ENCODE results near the gene RIC8A.
"Not testable (repeated sequence)": the region's sequence is repeated elsewhere in the genome, so short reads cannot be mapped to it uniquely, and the experiment has no call there.

RIC8A gene

DNA sequence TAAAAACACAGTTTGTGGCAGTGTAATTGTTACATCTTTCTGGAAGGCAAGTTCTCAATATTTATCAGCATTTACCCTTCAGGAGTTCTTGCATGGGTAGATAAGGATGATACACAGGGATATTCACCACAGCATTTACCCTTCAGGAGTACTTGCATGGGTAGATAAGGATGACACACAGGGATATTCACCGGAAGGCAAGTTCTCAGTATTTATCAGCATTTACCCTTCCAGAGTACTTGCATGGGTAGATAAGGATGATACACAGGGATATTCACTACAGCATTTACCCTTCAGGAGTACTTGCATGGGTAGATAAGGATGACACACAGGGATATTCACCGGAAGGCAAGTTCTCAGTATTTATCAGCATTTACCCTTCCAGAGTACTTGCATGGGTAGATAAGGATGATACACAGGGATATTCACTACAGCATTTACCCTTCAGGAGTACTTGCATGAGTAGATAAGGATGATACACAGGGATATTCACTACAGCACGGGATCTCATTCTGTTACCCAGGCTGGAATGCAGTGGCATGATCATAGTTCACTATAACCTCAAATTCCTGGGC is 13.2 kb downstream of the RIC8A start:
- DNase-seq = not testable (repeated sequence)

GRCh38 chr11:221539-221938 is 14.0 kb downstream of the RIC8A start:
- DNase-seq = no peak

- DNase-seq = no peak
These were observed 14.7 kb downstream of the RIC8A start for GRCh38 chr11:221998-222789.

DNA sequence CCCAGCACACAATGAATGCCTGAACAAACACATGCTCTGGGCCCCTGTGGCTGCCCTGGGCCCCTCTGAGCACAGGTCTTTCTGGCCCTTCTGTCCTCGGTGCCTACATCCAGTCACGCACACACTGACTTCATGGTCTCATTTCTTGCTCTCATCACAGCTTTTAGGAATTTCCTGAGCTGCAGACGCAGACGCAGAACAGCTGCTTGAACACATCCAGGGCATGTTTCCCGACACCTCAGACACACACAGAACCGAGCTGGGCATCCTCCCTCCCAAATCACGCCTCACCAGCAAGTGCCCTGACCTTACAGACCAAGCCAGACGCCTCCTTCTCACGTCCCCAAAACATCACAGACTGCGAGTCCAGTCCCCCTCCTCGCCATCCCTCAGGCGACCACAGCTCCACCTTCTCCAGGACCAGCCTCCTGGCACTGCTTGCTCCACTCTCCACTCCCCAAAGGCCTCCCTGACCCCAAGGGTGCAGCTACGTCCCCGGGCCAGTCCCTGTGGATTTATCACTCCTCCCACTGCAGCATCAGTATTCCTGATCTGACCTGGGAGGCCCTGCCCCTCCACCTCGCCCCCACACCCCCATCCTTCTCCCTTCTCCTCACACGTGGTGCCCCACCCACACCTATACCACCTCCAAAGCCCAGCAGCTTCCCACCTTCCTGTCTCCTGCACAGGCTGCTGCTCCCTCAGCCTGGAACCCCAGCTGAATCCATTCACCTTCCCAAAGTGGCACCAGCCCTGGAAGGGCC is 15.7 kb downstream of the RIC8A start:
- DNase-seq = no peak

- DNase-seq = no peak
These were observed 16.4 kb downstream of the RIC8A start for GRCh38 chr11:223884-224283.

GRCh38 chr11:224424-224823 is 16.9 kb downstream of the RIC8A start:
- no peak for DNase-seq

GRCh38 chr11:225734-226453 is 18.4 kb downstream of the RIC8A start:
- no peak for DNase-seq

- no peak for DNase-seq
These were observed 20.4 kb downstream of the RIC8A start for GRCh38 chr11:227824-228379.

DNA sequence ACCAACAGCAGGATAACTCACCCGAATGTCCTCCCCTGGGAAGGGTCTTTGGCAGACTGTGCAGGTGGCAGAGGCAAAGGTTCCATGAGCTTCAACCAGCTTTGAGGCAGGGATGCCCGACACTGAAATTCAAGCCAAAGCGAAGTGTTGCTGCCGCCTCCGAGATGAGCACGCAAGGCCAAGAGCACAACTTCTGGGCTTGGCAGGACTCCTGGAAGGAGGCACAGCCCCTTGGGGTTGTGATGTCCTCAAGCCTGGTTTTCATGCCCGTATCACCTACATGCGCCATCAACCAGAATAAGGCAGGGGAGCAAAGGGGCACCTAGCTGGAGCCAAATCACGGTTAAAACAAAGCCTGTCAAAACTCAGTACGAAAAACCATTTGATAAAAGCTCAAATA is 22.9 kb downstream of the RIC8A start:
- no peak for DNase-seq

GRCh38 chr11:232783-233565 is 25.5 kb downstream of the RIC8A start:
- no peak for DNase-seq

- DNase-seq = no peak
These were observed 27.7 kb downstream of the RIC8A start for GRCh38 chr11:235180-235579.

- DNase-seq = no peak
These were observed 28.1 kb downstream of the RIC8A start for GRCh38 chr11:235609-235996.

- peak; percentile 81 for DNase-seq
These were observed 28.7 kb downstream of the RIC8A start, which contains the start of gene SIRT3 for GRCh38 chr11:235997-236773. Gene SIRT3 (minus strand): TSS chr11:236342. CDS start chr11:236328, 14 bp downstream.

- peak; percentile 90 for DNase-seq
These were observed 29.6 kb downstream of the RIC8A start, which contains the start of gene PSMD13 for GRCh38 chr11:236774-237767. Gene PSMD13 (plus strand): TSS chr11:236976. CDS start chr11:237050, 74 bp downstream.

DNA sequence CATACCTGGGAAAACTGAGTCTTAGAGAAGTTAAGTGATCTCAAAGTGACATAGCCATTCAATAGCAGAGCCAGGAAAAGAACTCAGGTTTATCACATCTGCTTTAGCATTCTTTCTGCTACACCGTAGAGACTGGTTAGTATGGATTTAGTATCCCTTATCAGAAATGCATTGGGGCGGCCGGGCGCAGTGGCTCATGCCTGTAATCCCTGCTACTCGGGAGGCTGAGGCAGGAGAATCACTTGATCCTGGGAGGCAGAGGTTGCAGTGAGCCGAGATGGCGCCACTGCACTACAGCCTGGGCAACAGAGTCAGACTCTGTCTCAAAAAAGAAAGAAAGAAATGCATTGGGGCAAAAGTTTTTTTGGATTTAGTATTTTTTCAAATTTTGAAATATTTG is 30.8 kb downstream of the RIC8A start:
- not testable (repeated sequence) for DNase-seq

DNA sequence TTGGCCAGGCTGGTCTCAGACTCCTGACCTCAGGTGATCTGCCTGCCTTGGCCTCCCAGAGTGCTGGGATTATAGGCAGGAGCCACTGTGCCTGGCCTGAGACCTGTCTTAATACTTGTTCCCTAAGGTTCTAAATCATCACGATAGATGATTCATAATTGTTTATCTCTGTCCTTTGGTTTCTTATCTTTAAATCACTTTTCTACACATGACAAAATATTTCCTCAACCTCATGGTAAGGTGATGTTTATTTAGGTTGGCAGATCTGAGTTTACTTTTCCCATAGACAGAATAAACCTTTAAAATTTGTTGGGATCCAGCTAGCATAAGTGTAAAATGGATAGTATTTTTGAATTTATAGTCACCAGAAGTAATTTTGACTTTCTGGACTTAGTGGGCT is 32.8 kb downstream of the RIC8A start:
- DNase-seq = no peak

DNA sequence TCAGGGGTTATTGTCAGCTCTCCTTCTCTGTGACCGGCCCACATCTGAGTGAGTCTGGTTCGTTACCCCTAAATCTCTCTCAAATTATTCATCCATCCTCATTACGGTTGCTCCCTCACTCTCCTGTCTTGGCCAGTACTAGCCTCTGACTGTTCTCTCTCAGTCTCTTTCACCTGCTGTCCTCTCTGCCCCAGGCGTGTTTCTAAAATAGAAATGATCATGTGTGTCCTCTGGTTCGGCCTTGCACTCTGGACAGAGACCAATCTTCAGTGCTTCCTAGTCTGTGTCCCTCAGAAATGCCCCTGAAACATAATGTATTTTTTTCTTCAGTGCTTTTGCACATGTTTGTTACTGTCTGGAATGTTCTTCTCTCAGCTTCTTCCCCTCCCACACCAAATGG is 34.1 kb downstream of the RIC8A start:
- no peak for DNase-seq

DNA sequence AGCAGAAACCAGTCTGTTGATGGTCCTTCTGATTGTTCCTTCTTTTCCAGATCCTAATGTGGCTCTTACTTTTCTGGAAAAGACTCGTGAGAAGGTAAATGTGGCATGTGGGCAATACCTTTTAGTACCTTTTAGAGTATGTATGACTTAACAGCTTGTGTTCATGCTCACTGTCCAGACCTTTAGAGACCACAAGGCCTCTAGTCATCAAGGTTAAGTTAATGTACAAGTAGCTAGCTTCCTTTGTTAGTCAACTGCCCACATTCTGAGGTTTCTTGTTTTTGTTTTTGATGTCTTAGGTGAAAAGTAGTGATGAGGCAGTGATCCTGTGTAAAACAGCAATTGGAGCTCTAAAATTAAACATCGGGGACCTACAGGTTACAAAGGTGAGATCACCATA is 36.9 kb downstream of the RIC8A start:
- no peak for DNase-seq

GRCh38 chr11:249062-249461 is 41.6 kb downstream of the RIC8A start:
- DNase-seq = no peak

- DNase-seq = no peak
These were observed 42.8 kb downstream of the RIC8A start for GRCh38 chr11:250274-250673.
